ENCODE data around the gene NEK3.
"Not testable (repeated sequence)": the region's sequence is repeated elsewhere in the genome, so short reads cannot be mapped to it uniquely, and the experiment has no call there.

NEK3 gene, protein sequence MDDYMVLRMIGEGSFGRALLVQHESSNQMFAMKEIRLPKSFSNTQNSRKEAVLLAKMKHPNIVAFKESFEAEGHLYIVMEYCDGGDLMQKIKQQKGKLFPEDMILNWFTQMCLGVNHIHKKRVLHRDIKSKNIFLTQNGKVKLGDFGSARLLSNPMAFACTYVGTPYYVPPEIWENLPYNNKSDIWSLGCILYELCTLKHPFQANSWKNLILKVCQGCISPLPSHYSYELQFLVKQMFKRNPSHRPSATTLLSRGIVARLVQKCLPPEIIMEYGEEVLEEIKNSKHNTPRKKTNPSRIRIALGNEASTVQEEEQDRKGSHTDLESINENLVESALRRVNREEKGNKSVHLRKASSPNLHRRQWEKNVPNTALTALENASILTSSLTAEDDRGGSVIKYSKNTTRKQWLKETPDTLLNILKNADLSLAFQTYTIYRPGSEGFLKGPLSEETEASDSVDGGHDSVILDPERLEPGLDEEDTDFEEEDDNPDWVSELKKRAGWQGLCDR

DNA sequence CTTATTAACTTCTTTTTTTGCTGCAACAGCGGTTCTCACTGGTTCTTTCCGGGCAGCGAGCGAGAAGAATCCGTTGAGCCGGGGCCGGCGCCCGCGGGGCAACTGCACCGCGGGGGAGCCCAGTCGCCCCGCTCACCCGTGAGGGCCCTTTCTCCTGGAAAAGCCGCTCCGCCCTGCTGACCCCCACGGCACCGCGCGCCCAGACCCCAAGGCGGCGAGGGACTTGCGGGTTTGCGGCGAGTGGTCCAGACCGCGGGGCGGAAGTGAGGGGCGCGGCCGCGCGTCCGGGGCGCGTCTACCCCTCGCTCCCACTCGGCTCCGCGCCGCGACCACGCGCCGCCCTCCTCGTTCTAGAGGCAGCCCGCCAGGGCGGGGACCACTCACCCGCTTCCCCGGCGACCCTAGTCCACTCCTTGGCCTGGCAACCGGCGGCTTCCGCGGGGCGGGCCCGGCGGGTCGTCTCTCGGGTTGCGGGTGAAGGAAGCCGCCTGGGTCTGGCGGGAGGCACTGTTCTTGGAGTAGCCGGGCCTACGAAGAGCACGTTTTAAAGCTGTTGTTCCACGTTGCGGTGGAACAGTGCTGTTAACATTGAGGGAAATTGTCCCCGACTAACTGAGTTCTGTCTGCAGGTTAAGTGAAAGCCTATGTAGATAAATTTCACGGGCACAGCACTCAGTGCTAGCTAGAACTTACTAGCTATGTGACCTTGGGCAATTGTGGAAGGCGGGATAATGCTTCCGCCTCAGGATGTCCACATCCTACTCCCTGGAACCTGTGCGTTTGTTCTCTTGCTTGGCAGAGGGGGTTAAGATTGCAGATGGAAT is at the start of gene NEK3:
Gene NEK3 (minus strand): TSS at position 439 of the 824 bp plus-strand sequence. CDS start 3,406 bp downstream, outside the sequence.
- peak; percentile 57 for DNase-seq

DNA sequence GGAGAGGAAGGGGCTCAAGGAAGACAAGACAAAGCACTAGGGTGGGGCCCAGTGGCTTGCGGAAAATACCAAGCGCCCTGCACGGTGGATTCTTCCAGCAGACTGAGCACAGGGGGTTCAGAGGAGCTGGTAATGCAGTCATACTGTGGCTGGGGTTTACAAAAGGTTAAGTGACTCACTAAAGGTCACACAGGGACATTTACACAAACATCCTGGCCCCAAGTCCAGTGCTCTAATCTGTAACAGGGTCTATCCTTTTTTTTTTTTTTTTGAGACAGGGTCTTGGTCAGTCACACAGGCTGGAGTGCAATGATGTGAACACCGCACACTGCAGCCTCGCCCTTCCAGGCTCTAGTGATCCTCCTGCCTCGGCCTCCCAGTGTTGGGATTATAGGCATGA is 49.0 kb upstream of the NEK3 start:
- not testable (repeated sequence) for DNase-seq

- not testable (repeated sequence) for DNase-seq
These were observed 48.5 kb upstream of the NEK3 start for GRCh38 chr13:52207896-52208295.

DNA sequence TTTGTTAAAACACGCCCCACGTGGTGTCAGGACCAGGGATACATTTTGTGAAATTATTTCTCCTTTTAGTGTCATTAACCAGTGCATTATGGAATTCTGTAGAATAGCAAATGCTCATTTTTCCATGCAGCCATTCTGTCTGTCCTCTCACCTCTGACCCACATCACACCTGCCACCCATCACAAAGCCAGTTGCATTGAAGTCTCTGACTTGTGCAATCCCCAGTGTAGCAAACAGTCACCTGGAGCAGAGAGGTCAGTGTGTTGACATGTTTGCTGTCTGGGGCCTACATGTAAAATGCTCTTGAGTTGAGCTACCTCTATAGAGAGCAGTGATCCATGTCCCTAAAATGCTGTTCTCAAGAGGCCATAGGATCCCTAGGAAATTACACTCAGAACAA is 47.9 kb upstream of the NEK3 start:
- DNase-seq = not testable (repeated sequence)

GRCh38 chr13:52204546-52204945 is 45.1 kb upstream of the NEK3 start:
- DNase-seq = not testable (repeated sequence)

DNA sequence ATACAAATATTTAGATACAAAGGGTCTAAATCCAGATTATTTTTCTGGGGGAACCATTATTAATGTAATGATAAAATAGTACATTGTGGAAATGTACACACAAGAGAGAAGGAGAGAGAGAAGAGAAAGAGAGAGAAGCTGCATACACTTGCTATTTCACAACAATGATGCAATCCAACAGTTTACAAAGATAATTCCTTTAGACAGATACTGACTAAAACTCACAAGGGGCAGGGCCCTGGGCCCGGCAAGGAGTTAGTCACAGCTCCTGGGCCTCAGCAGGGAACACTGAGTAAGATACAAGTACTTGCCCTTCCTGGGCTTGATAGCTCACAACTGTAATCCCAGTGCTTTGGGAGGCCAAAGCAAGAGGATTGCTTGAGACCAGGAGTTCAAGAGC is 44.5 kb upstream of the NEK3 start:
- DNase-seq = not testable (repeated sequence)

- not testable (repeated sequence) for DNase-seq
These were observed 43.1 kb upstream of the NEK3 start for GRCh38 chr13:52202506-52202905.

DNA sequence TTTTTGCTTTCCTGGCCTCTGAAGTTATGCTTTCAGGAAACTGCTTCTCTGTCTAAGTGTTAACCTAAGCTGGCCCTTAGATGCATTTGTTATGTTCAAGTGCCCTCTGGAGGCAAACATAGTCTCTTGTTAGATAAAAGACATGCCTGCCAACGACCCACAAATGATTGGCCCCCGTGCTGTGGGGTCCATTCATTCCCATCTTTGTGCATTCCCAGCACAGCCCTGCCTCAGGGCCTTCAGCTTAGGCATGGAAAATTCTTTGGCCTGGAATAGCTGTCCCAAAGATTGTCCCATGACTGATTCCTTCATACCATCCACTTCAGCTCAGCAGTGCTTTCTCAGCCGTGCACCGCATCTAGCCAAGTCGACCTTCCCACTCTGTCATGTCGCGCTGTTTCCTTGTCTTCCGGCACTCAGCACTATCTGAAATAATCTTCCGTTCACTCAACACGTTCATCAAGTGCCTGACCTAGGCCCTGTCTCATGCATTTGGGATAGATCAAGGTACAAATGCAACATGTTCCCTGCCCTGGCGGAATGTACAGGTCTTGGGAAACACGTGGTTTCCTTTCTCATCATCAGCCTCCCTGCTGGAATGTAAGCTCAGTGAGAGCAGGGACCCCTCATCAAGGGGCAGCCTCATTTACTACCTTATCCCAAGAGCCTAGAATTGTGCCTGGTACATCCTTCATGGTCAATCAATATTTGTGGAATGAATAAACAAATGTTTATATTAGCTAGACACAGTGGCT is 42.2 kb upstream of the NEK3 start:
- peak; percentile 15 for DNase-seq

DNA sequence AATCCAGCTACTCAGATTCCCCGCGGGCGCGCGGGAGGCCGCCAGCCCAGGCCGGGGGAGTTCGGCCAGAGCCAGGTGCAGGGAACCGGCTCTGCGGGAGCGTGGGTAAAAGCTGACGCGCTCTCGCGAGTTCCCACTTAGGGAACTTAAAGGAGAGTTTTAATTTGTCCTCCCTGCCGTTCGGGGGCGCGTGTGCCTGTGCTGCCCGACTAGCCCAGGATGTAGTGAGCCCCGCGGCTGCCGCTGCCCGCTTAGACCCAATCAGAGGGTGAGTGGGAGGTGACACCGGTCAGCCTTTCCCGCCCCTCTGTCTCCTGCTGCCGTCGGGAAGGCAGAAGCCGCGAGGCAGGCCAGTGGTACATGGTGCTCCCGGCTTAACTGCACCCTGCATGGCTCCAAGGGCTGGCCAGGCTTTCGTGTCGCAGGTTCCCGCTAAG is 36.0 kb upstream of the NEK3 start:
- no peak for DNase-seq

DNA sequence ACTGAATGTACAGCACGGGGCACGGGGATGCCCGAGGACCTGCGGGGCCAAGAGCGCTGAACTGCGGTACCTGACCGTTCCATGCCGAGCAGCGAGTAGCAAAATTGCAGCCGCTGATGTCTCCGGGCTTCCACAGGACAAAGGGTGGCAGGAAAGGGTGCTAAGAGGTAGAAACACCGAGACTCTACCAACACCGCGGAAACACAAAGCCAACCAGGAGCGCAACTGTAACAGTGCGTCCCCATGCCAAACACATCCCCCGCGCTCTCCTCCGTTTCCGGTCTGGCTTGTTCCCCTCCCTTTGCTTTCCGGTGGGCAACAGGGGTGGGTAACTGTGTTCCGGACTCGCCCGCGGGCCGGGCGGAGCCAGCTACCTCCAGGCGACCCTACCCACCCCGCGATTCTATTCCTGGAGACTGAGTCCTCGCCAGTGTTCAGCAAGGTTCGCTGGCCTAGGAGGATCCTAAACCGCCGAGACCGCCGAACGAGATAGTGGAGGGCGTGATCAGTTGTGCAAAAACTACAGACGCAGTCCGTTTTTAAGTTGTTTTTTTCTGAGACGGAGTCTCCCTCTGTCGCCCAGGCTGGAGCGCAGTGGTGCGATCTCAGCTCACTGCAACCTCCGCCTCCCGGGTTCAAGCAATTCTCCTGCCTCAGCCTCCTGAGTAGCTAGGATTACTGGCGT is 34.9 kb upstream of the NEK3 start:
- peak; percentile 74 for DNase-seq

GRCh38 chr13:52193587-52194183 is 34.3 kb upstream of the NEK3 start:
- DNase-seq = not testable (repeated sequence)

DNA sequence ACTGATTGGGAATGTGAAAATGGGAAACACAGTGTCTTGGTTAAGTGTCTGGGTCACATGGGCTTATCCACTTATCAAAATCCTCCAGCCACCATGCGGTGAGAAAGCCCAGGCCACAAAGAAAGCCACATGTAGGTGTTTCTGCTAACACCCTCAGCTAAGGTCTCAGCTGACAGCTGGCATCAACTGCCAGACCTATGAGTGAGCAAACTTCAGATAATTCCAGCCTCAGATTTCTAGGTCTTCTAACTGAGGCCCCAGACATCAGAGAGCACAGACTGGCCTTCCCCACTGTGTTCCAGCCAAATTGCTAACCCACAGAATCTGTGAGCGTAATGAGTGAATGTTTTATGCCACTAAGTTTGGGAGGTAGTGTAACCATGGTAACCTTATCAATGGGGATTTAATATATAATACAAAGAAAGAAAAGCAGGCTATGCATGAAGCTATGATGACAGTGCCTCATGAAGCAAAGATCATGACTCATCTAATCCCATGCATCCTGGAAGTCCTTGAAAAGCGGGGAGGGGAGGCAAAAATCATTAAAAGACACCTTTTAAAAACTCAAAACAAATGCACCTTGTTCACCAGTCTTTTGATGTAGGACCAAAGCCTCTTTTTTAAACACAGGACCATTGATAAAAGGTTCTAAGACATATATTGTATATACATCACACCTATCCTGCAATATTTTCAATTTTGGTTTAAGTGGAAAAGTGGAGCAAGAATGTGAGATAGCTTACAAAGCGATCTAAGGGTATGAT is 28.2 kb upstream of the NEK3 start:
- not testable (repeated sequence) for DNase-seq

DNA sequence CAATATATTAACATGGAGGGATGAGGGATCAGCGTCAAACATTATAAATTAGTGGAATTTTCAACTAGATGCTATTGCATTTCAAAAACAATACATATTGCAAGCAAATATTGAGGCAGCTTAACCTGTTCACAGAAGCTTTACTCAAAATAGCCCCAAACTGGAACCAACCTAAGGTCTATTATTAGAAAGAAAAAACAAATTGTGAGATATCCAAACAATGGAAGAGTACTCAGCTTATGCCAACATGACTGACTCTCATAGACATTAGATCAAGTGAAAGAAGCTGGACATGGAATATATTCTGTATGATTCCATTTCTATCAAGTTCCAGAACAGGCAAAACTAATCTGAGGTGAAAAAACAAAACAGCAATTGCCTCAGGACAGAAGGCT is 27.6 kb upstream of the NEK3 start:
- DNase-seq = no peak

GRCh38 chr13:52181316-52181954 is 22.0 kb upstream of the NEK3 start:
- not testable (repeated sequence) for DNase-seq

DNA sequence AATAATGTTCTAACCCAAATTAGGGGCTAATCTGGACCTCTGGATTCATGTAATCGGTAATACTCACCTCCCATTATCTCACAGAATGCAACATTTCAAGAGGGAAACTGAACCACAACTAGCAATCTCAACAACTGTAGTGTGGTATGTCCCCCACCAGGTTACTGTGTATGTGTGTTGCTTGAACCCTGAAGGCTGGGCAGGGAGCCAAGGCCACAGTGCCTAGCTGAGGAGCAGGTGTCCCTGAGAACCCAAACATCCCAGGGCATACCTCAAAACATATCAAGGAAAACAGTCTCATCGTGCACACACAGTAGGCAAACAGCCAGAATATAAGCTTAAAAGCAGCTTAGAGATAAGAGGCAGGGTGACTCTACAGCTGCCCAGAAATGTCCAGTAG is 20.5 kb upstream of the NEK3 start:
- no peak for DNase-seq

- no peak for DNase-seq
These were observed 17.9 kb upstream of the NEK3 start for GRCh38 chr13:52177276-52177675.

DNA sequence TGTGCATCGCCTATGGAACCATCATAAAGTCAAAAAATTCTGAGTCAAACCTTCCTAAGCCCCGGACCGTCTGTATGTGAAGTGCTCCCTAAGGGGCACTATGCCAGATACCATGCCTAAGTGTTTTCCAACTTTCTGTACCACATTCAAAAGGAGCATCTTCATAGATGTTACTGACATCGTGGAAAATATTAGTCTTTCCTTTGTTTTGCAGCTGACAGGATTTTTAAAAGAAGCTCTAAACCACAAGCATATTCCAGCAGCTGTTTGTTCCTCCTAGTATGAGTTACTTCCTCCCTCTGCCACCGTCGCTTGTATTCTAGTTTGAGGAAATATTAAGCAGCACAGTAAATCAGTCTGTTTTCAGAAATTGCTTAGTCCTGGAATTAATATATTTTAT is 14.6 kb upstream of the NEK3 start:
- DNase-seq = not testable (repeated sequence)

DNA sequence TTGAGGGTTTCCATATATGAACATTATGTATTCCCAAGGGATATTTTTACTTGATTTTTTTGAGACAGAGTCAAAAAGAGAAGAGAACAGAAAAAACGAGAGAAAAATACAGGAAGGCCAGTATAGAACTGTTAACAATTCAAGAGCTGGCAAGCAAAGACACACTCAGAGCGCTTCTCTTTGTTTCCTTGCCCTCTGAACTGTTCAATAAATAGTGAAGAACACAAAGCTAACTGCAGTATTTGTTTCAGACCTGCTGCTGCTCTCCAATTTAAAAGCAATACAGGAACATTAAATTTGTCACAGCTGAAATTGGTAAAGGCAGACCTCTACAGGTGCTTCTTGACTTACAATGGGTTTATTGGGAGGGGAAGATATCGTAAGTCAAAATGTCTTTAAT is 14.0 kb upstream of the NEK3 start:
- no peak for DNase-seq

GRCh38 chr13:52171686-52172085 is 12.3 kb upstream of the NEK3 start:
- not testable (repeated sequence) for DNase-seq

DNA sequence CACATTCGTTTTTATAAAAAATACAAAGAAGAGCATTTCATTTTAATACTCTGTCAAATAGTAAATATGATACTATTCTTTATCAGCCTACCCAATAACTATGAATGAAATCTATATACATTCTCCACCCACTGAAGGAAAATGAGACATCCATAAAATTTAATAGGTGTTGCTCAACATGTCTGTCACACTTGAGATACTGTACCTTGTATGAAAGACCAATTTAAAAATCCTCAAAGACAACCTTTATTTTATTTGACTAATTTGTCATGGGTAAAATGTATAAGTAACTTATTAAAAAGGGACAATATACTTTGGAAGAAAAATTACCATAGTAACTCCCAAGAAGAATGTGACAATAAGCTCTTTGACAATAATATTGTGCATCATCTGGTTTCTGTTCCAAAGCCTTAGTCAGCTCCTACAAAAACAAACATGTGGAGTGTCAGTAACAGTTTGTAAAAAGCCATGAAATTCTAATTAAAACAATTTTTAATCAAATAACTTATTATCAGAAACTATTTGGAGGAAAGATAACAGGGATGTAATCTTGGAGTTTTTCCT is 11.5 kb upstream of the NEK3 start:
- DNase-seq = not testable (repeated sequence)
